Measurements from ENCODE around the gene PUM2. TPM values are rescaled to one million over a fixed set of nuclear protein-coding genes. Genes with fewer than 3 reads are reported as not detected.

PUM2 gene
- 28.1 to 45.3 TPM (median 42.9 TPM) in 5 replicates for total RNA-seq (2022; extraction: Qiagen RNA extraction; ENCODE audit: low read depth)

DNA sequence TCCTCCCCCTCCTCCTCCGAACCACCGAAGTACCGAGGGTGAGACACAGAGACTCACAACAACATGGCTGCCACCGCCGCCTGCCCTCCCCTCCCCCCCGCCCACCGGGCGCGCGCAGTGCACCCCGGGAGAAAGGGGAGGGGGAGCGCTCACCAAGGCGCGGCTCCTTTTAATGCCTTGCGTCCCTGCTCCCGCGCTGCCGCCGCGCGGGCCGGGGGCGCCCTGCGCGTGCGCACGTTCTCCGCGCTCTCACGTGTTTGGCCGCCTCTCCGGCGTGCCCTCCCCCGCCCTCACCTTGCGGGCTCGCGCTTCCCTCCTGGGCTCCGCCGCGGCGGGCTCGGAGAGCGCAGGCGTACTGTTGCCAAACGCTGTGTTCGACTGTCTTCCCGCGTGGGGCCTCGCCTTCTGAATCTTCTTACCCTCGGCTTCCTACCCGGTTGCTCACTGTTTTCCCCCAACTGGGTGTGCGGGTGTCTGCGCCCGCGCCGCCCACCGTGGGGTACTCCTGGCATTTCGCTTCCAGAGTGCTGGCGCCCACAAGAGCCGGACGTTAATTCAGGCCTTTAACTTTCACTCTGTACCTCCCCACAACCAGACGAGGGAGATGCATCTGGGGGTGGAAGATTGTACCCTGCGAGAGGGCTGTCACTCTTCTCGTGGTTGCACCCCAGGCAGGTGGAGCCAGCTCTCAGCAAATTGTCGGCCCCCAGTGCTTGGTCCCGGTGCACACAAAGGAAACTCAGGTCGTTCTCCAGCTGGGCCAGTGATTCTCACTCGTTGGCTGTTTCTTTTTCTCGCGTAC, at the start of gene PUM2:
TSS of gene PUM2 (minus strand) at position 92 of the 802 bp plus-strand sequence. CDS start 23,484 bp downstream, outside the sequence.

GRCh38 chr2:20224716-20225293, 125.8 kb downstream of the PUM2 start, which contains the start of gene SDC1:
Gene SDC1, minus strand, starts transcription at chr2:20225130. Its CDS starts 263 bp downstream, at chr2:20224867.

Other genes starting within 250 kb of the PUM2 start
- gene SDC1, start 125.7 kb downstream of the PUM2 start, total RNA-seq (2022; extraction: Qiagen RNA extraction; ENCODE audit: low read depth), result 151 to 223 TPM (median 171 TPM) in 5 replicates
- gene RHOB, start 96.2 kb upstream of the PUM2 start, total RNA-seq (2022; extraction: Qiagen RNA extraction; ENCODE audit: low read depth), result 125 to 228 TPM (median 207 TPM) in 5 replicates